MCF 10A (cell line): ENCODE measurements around the gene TRMT112. TPM values are rescaled to one million over a fixed set of nuclear protein-coding genes. Genes with fewer than 3 reads are reported as not detected.

Source experiments
- BruUV-seq: library from RNA; stranded (reverse); fragments of 400-500 nt; replicated peaks from 2 replicates; lab custom pipeline; 2021; lab: Mats Ljungman, UMichigan
- CTCF ChIA-PET: fragments of 300-600 bp; sonication (Branson Sonifier 250); formaldehyde crosslinking; extraction: SDS; loops from one replicate; lab custom pipeline; 2021; ENCODE audit warnings: antibody characterized with exemption, inconsistent platforms; lab: Yijun Ruan, JAX
- POLR2A ChIA-PET: fragments of 300-600, 350-650 bp; sonication (Branson Sonifier 250); formaldehyde crosslinking; extraction: SDS; loops from one replicate; lab custom pipeline; 2020; ENCODE audit warnings: antibody characterized with exemption, inconsistent platforms; lab: Yijun Ruan, JAX
- DNase-seq: peaks from one replicate; pipeline ENCODE4 v3.0.0-alpha.2; 2018; ENCODE audit not compliant: unreplicated experiment
- H3K27ac Mint-ChIP-seq: one replicate; pipeline ENCODE4 v1.8.0; 2022; ENCODE audit warnings: mild to moderate bottlenecking, low read depth, mixed read lengths; ENCODE audit not compliant: unreplicated experiment
- H3K27me3 Mint-ChIP-seq: one replicate; pipeline ENCODE4 v1.8.0; 2022; ENCODE audit warnings: mixed read lengths; ENCODE audit not compliant: insufficient read depth, unreplicated experiment
- H3K36me3 Mint-ChIP-seq: one replicate; pipeline ENCODE4 v1.8.0; 2022; ENCODE audit warnings: mild to moderate bottlenecking, moderate library complexity, mixed read lengths; ENCODE audit not compliant: insufficient read depth, unreplicated experiment
- H3K4me1 Mint-ChIP-seq: one replicate; pipeline ENCODE4 v1.8.0; 2022; ENCODE audit warnings: mixed read lengths; ENCODE audit not compliant: insufficient read depth, unreplicated experiment
- H3K4me3 Mint-ChIP-seq: one replicate; pipeline ENCODE4 v1.8.0; 2022; ENCODE audit warnings: mild to moderate bottlenecking, moderate library complexity, mixed read lengths; ENCODE audit not compliant: unreplicated experiment
- H3K9me3 Mint-ChIP-seq: one replicate; pipeline ENCODE4 v1.8.0; 2022; ENCODE audit warnings: mixed read lengths; ENCODE audit not compliant: unreplicated experiment
- intact Hi-C: fragments of 100-400 bp; cut with micrococcal nuclease; formaldehyde crosslinking; loops from 2 replicates; pipeline ENCODE4 v1.14.1; 2022
- total RNA-seq: library from RNA; stranded (reverse); gene quantifications from 2 replicates; pipeline ENCODE4 v1.2.3, GENCODE V29; 2022
- TF ChIP-seq, protein P1 (sequence below): fragments of 200-600 bp; IDR thresholded peaks from one replicate; pipeline ENCODE4 v1.8.0; 2022; ENCODE audit warnings: antibody characterized with exemption, mild to moderate bottlenecking; ENCODE audit not compliant: unreplicated experiment

TRMT112 gene
- total RNA-seq, 1 experiment from 2014 or later = 284 TPM

DNA sequence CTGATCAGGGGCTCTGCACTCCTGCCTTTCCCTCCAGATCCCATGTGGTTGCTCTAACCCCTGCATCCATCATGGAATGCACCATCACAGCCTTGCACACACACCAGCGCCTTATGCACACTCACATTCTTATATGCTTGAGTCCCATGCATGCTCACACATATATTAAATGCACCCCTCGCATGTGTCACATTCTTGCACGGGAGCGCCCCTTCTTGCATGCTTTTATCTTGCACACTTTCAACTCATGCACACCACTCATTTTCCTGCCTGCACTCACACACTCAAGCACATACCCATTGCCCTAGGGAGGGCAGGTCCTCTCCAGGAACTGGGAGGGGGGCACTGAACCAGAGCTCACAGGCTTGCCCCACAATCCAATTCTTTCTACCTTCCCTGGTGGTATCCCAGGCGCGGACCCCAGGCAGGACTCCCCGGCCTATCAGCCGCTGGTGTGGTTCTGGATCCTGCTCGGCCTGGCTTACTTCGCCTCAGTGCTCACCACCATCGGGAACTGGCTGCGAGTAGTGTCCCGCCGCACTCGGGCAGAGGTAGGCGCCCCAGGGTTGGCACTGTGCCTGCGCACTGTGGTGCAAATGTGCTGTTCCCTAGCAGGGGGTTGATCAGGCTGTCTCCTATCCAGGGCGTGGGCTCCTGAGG lies 19.5 kb downstream of the TRMT112 start:
- no peaks in the 10 kb centered on the region for H3K9me3 Mint-ChIP-seq

DNA sequence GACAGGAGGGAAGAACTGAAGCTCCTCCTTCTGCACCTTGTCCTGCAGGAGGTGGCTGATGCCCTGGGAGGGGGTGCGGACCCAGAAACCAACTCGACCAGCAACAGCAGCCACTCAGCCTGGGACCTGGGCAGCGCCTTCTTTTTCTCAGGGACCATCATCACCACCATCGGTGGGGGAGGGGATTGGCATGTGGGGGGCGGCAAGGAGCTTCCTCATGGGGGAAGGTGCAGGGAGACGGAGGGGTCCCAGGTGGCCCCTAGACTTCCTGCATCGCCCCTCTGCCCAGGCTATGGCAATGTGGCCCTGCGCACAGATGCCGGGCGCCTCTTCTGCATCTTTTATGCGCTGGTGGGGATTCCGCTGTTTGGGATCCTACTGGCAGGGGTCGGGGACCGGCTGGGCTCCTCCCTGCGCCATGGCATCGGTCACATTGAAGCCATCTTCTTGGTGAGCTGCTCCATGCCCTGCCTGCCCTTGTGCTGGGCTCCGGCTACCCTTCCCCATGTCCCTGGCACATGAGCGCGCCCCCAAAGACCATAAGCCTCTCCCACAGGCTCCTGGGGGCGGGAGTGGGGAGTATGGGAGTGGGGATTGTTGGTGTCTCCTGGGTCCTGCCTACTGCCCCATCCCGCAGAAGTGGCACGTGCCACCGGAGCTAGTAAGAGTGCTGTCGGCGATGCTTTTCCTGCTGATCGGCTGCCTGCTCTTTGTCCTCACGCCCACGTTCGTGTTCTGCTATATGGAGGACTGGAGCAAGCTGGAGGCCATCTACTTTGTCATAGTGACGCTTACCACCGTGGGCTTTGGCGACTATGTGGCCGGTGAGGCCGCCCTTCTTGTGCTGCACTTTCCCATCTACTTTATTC lies 20.3 kb downstream of the TRMT112 start:
- no peaks in the 10 kb centered on the region for H3K36me3 Mint-ChIP-seq
- H3K9me3 Mint-ChIP-seq = no peaks in the 10 kb centered on the region
- no peak overlapping the region for H3K27ac Mint-ChIP-seq
- intact Hi-C loops = no loop called here
- CTCF ChIA-PET = interaction anchor here (0.7 to 1.0 kb wide), 4 partner anchors 25 to 355 kb away, joined by 3 to 5 read pairs (median 4); no protein-coding TSS in a partner anchor
- H3K27me3 Mint-ChIP-seq = no peaks in the 10 kb centered on the region
- no peak overlapping the region for H3K4me3 Mint-ChIP-seq
- BruUV-seq = no TSS peak
- POLR2A ChIA-PET = interaction anchor here (0.5 to 2.6 kb wide), 6 partner anchors 11 to 50 kb away, joined by 3 to 11 read pairs (median 5); partner anchors contain the start of genes BAD and GPR137
- TF ChIP-seq, protein P1, sequence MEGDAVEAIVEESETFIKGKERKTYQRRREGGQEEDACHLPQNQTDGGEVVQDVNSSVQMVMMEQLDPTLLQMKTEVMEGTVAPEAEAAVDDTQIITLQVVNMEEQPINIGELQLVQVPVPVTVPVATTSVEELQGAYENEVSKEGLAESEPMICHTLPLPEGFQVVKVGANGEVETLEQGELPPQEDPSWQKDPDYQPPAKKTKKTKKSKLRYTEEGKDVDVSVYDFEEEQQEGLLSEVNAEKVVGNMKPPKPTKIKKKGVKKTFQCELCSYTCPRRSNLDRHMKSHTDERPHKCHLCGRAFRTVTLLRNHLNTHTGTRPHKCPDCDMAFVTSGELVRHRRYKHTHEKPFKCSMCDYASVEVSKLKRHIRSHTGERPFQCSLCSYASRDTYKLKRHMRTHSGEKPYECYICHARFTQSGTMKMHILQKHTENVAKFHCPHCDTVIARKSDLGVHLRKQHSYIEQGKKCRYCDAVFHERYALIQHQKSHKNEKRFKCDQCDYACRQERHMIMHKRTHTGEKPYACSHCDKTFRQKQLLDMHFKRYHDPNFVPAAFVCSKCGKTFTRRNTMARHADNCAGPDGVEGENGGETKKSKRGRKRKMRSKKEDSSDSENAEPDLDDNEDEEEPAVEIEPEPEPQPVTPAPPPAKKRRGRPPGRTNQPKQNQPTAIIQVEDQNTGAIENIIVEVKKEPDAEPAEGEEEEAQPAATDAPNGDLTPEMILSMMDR = no peak
- peaks cover 10% of the 10 kb centered on the region for H3K4me1 Mint-ChIP-seq
- DNase-seq = no peak

More for the DNA sequence above, 19.5 kb downstream of the TRMT112 start:
- no TSS peak for BruUV-seq
- no peak for DNase-seq
- H3K27me3 Mint-ChIP-seq = no peaks in the 10 kb centered on the region
- H3K27ac Mint-ChIP-seq = no peak overlapping the region
- H3K4me1 Mint-ChIP-seq = peaks cover 10% of the 10 kb centered on the region
- ChIA-PET CTCF (interaction anchor here (0.7 kb wide), 1 partner anchor 355 kb away, joined by 3 read pairs; no protein-coding TSS in a partner anchor), POLR2A (interaction anchor here (2.6 kb wide), 1 partner anchor 14 kb away, joined by 10 read pairs; the partner anchor contains the start of gene BAD)
- H3K36me3 Mint-ChIP-seq = no peaks in the 10 kb centered on the region
- TF ChIP-seq, protein P1 = no peak
- no peak overlapping the region for H3K4me3 Mint-ChIP-seq
- intact Hi-C loops = no loop called here

DNA sequence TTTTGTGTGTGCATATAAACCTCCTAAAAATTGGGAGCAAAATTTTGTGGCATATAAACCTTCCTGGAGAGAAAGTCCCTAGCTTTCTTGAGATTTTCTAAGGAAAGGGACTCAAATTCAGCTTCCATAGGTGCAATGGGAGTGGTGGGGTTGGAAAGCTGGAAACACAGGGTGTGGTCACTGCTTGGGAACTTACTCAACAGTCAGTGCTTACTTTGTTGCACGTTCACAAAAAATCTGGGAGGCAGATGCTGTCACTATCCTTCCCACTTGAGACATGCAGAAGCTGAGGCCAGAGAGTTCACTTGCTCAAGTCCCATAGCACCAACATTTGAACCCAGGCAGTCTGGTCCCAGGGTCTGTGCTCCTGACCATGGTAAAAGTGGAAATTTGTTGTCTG lies 21.1 kb downstream of the TRMT112 start:
- CTCF ChIA-PET = interaction anchor here (0.8 to 1.0 kb wide), 3 partner anchors 24 to 91 kb away, joined by 3 to 5 read pairs (median 4); no protein-coding TSS in a partner anchor
- TF ChIP-seq, protein P1 = no peak

More for the DNA sequence above, 21.1 kb downstream of the TRMT112 start:
- H3K27me3 Mint-ChIP-seq = peaks cover under 1% of the 10 kb centered on the region
- H3K27ac Mint-ChIP-seq = no peak overlapping the region
- BruUV-seq = no TSS peak
- H3K4me1 Mint-ChIP-seq = peaks cover 10% of the 10 kb centered on the region
- H3K9me3 Mint-ChIP-seq = no peaks in the 10 kb centered on the region
- intact Hi-C loops = no loop called here
- no peak overlapping the region for H3K4me3 Mint-ChIP-seq
- no peak for DNase-seq
- no peaks in the 10 kb centered on the region for H3K36me3 Mint-ChIP-seq
- POLR2A ChIA-PET = interaction anchor here (0.5 to 2.6 kb wide), 6 partner anchors 10 to 42 kb away, joined by 3 to 11 read pairs (median 5); partner anchors contain the start of genes BAD, GPR137 and PRDX5
